ENCODE measurements around the gene TIPIN.

DNA sequence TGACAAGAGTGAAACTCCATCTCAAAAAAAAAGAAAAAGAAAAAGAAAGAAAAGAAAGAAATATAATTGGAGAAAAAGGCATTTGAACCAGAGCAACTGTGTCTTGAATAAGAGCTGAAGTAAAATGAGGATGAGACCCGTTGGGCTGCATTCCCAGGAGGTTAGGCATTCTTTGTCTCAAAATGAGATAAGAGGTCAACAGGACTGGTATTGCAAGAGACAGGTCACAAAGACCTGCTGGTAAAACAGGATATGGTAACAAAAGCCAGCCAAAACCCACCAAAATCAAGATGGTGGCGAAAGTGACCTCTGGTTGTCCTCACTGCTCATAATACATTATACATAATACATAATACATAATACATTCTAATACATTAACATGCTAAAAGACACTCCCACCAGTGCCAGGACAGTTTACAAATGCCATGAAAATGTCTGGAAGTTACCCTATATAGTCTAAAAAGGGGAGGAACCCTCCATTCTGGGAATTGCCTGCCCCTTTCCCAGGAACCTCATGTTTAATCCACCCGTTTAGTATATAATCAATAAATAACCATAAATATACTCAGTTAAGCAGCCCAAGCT is 8.6 kb upstream of the TIPIN start:
- TF ChIP-seq POLR2A (IDR thresholded peaks at IDR 0.05) = no peak
- TF ChIP-seq, protein P1, sequence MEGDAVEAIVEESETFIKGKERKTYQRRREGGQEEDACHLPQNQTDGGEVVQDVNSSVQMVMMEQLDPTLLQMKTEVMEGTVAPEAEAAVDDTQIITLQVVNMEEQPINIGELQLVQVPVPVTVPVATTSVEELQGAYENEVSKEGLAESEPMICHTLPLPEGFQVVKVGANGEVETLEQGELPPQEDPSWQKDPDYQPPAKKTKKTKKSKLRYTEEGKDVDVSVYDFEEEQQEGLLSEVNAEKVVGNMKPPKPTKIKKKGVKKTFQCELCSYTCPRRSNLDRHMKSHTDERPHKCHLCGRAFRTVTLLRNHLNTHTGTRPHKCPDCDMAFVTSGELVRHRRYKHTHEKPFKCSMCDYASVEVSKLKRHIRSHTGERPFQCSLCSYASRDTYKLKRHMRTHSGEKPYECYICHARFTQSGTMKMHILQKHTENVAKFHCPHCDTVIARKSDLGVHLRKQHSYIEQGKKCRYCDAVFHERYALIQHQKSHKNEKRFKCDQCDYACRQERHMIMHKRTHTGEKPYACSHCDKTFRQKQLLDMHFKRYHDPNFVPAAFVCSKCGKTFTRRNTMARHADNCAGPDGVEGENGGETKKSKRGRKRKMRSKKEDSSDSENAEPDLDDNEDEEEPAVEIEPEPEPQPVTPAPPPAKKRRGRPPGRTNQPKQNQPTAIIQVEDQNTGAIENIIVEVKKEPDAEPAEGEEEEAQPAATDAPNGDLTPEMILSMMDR (IDR thresholded peaks at IDR 0.05) = no peak
